NCI-H748 treated with DMSO at 0.1 percent for 48 hours (cell line): ENCODE data around the gene SREK1.

Source experiments
- DNase-seq: peaks from one replicate; lab custom pipeline; 2025; lab: John Stamatoyannopoulos, UW

Gene SREK1

DNA sequence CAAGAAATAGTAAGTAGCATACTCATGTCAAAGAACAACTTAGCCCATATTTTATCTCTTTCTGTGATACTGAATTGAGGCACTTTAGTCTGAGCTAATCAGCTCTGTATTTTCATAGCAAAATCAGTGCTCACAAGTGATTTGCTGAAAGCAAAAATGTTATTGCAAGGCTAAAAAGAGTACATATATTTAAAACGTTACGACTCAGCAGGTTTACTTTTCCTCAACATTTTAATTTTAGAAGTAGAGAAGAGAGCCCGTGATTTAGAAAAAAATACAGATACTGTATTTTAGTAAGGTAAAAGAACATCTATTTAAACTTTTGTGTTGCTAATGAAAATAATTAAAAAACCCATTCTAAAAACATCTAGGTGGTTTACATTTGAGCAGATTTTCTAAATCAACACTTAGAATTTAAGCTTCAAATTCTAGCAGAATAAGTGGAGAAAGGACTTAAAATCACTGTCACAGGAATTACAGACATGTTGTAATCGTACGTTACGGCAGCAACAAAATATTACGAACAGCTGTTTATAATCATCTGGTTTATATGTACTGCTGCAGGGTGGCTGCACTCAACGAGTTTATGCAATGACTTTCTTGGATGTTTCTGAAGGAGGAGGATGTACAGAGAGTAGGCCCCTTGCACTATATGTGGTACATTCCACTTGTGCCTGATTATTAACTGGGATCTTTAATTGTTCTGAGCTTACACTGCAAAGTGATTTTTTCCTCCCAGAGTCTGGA lies 20.1 kb downstream of the SREK1 start:
- DNase-seq, result no peak

DNA sequence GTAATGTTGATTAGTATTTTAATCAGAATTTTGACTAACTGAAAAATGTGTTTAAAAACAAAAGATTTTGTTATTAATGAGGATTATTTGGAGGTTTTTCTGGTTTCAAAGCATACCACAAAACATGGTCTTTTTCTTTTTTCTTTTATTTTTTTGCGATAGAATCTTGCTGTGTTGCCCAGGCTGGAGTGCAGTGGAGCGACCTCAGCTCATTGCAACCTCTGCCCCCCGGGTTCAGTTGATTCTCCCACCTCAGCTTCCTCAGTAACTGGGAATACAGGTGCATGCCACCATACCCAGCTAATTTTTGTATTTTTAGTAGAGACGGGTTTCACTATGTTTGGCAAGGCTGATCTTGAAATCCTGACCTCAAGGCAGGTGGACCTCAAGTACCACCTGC lies 24.1 kb downstream of the SREK1 start:
- no peak for DNase-seq

DNA sequence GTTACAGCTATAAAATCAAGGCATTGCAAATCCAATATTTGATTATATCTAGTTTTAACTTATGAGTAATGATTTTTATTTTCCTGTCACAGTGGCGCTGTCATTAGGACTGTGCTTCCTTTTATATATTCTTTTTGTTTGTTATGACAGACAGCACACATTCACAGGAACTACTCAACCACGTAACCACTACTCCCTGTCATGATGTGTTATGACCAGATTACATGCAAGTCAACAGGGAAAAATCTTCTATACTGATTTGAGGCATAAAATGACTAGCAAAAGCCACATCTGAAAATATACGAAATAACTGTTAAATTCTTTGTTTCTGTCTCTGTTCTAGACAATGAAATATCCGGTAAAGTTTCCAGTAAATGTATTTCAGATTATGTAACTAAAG lies 25.4 kb downstream of the SREK1 start:
- DNase-seq, result no peak

DNA sequence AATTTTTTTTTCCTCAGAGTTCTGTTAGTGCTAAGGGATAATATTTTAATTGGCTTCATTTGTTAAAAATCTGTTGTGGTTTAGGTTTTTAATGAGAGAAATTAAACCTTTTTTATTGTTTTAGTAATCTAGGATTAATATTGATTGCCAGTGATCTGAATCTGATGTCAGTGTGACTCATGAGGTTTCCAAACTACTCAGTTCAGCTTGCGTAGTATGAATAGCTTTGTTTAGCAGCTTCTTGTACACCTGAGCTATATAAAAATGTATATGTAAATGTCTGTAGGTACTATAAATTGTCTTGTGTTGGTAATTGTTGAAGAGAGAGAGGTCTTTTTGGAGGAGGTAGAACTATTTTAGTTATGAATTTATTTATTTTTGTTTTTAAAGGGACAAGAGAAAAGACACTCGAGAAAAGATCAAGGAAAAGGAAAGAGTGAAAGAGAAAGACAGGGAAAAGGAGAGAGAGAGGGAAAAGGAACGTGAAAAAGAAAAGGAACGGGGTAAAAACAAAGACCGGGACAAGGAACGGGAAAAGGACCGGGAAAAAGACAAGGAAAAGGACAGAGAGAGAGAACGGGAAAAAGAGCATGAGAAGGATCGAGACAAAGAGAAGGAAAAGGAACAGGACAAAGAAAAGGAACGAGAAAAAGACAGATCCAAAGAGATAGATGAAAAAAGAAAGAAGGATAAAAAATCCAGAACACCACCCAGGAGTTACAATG lies 26.3 kb downstream of the SREK1 start:
- no peak for DNase-seq

- DNase-seq, result peak; percentile 3
Observed at GRCh38 chr5:66171349-66172344, 27.5 kb downstream of the SREK1 start.

DNA sequence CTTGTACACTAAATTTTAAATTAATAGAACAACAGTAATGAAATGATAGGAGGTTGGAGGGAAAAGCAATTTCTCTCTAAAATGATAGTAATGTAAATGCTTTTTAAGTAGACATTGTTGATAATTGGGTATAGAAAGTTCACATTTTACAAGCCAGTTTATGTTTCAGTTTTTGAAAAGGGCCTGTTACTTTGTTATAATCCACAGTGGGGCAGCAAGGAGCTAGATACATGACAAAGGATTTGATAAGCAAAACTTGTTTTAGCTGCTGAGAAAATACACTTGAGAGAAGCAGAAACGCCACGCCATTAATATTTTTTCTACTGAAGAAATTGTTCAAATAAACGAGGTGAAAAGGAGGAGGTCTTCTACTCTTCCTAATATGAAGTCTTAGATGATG lies 30.2 kb downstream of the SREK1 start:
- DNase-seq, result peak; percentile 3

- no peak for DNase-seq
Observed at GRCh38 chr5:66178799-66179198, 34.7 kb downstream of the SREK1 start.

DNA sequence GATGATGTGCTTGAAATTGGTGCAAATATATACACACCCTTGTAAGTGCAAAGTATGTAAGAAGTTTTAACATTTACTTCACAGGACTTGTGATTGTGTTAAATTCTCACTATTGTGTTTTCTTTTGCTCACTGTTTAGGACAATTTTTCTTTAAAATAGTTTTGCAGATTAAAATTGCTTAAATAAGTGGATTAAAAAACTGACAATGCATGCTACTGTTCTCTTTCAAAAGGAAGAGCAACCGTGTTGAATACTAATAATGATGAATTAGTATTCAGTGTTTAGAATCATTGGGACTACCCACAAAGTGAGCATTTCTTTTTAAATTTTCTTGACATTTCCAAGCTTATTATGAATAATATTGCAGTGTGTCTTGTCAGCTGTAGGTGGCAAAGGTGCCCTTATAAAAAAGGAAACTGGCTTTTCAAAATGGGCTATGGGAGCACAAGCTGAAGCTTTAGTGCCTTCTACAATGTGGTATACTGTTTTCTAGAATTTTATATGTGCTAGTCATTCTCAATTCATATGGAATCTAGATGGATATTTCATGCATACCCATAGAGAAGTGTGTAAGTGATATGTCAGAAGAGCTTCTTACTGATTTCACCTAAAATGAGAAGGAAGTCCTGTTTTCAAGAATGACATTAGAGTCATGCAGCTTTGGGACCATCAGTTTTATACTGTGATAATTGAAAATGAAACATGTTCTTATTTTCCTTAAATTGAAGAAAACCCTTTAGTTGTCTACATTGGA lies 35.4 kb downstream of the SREK1 start:
- DNase-seq, result no peak

- DNase-seq, result no peak
Observed at GRCh38 chr5:66180282-66181155, 36.4 kb downstream of the SREK1 start.

DNA sequence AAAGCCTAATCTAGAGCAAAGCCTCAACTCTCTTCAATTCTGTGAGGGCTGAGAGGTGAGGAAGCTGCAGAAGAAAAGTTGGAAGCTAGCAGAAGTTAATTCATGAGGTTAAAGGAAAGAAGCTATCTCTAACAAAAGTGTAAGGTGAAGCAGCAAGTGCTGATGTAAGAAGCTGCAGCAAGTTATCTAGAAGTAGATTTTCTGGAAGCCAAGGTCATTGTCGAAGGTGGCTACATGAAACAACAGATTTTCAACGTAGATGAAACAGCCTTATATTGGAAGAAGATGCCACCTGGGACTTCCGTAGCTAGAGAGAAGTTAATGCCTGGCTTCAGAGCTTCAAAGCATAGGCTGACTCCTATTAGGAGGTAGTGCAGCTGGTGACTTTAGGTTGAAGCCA lies 42.0 kb downstream of the SREK1 start:
- no peak for DNase-seq

DNA sequence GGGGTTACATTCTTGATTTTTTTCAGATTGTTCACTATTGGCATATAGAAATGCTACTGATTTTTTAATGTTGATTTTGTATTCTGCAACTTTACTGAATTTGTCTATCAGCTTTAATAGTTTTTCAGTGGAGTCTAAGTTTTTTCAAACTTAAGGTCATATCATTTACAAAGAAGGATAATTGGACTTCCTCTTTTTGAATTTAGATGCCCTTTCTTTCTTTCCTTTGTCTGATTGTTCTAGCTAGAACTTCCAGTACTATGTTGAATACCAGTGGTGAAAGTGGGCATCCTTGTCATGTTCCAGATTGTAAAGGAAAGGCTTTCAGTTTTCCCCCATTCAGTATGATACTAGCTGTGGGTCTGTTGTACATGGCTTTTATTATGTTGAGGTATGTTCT lies 49.3 kb downstream of the SREK1 start:
- DNase-seq, result no peak

- no peak for DNase-seq
Observed at GRCh38 chr5:66197764-66198405, 53.8 kb downstream of the SREK1 start.

DNA sequence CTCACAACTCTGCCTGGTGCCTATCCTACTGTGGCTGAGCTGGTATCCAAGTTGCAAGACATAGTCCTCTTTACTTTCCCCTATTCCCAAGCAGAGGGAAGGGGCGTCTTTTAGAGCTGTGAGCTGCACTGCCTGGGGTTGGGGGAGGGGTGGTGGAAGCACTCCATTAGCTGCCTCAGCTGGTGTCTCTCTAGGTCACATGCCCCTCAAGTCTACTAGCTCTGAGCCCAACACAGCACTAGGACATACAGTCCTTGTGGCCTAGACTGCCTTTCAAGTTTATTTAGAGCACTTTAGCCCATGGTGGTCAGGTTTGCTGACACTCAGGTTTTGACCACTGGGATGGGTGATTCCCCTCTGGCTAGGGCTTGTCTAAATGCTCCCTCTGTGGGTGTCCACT lies 54.7 kb downstream of the SREK1 start:
- no peak for DNase-seq

DNA sequence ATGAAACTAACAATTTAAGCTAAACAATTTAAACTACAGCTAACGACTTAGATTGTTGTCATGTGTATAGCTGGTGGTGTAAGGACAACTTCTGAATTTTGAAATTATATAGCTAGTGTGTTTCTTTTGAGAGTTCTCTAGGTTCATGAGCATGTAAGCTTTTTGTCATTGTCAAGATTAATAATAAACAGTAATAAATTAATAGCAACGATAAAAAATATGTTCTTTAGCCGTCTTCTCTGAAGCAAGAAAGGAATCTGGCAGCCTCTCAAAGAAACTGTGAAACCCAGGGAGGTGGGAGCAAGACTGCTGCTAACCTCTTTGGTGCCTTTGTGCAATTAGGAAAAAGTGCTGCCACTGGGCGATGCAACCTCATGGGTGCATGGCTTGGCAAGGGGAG lies 59.4 kb downstream of the SREK1 start:
- DNase-seq, result no peak

DNA sequence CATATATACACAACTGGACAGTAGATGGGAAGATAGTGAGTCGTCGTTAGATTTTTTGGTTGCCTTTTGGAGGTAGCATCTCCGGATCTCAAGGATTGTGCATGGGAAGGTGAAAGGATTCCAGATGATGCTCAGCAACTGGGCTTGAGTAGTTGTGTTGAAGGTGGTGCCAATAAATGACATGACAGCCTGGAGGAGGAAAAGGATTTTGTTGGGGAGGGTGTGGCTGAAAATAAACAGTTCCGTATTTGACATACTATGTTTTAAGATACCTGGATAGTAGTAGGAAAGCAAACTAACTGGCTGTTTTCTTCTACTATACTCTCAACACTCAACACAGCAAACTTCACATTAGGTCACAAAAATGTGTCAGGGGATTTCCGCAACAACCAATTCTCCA lies 62.4 kb downstream of the SREK1 start:
- no peak for DNase-seq

DNA sequence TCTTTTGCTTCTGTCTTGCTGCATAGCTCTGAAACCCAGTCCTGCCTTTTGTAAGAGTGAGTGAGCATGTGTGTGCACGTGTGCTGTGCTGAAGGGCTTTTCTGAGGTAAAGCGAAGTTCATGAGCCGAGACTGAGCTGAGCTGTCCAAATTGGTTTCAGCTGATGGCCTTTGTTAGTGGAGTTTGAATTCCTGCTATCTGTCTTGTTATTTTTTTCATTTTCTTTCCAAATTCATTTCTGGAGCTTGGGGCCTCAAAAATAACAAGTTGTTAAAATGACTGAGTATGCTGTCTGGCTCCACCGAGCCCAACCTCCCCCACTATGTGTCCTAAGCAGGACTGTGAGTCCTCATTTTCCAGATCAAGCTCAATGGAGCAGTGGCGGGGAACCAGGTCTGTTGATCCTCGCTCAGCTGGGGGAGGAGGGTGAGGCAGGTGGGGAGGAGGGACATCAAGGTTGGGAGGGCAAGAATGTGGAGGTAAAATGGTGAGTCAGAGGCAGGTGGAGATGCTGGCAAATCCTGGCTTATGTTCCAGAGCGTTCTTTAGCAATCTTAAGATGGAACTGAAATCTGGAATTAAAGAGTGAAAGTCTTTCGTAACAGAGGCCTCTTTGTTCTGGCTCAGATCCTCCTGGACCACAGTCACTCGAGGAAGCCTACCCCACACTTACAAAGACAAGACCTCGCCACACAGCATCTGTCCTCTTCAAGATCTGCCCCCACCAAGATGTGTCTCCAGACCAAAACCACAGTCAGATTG lies 63.9 kb downstream of the SREK1 start:
- DNase-seq, result no peak

GRCh38 chr5:66209350-66209749 lies 65.2 kb downstream of the SREK1 start:
- no peak for DNase-seq

- DNase-seq, result no peak
Observed at GRCh38 chr5:66209794-66210193, 65.7 kb downstream of the SREK1 start.

DNA sequence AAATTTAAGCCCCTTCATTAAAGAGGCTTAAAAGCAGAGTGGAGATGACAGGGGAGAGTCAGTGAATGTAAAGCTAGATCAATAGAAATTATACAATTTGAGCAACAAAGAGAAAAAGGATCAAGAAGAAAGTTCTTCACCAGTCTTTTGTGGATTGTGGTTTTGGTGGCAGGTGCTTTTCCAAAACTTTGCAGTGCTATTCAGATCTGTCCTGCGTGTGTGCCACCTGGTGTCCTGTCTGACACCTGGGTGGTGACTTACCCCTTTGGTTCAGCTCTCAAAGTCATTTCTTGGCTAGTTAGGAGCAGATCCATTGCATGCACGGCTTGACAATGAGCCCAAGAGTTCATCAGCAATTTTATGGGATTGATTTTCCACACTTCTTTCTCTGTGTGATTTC lies 69.4 kb downstream of the SREK1 start:
- no peak for DNase-seq

GRCh38 chr5:66222455-66222854 lies 78.4 kb downstream of the SREK1 start:
- no peak for DNase-seq
